ENCODE results near the gene CNTROB.

CNTROB gene

DNA sequence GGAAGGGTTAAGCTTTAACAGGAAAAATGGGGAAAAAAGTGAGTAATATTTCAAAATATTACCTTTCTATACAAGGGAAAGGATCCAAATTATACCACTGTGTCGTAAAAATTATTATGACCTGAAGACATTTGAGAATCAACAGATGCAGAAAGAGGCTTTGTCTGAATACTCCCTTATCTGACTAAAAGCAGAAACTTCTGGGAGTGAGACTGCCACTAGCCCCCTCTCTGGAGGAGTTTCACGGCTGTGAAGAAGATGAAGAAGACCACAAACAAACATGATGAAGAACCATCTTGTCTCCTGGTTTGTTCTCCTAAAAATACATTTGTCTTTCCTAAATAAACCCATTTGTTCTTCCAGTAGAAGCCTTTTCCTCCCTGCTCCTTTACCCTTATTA lies 29.4 kb downstream of the CNTROB start:
- no peak for DNase-seq (ENCODE audit: low spot score)
- TF ChIP-seq, protein P1, sequence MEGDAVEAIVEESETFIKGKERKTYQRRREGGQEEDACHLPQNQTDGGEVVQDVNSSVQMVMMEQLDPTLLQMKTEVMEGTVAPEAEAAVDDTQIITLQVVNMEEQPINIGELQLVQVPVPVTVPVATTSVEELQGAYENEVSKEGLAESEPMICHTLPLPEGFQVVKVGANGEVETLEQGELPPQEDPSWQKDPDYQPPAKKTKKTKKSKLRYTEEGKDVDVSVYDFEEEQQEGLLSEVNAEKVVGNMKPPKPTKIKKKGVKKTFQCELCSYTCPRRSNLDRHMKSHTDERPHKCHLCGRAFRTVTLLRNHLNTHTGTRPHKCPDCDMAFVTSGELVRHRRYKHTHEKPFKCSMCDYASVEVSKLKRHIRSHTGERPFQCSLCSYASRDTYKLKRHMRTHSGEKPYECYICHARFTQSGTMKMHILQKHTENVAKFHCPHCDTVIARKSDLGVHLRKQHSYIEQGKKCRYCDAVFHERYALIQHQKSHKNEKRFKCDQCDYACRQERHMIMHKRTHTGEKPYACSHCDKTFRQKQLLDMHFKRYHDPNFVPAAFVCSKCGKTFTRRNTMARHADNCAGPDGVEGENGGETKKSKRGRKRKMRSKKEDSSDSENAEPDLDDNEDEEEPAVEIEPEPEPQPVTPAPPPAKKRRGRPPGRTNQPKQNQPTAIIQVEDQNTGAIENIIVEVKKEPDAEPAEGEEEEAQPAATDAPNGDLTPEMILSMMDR (IDR thresholded peaks at IDR 0.05; ENCODE audit: extremely low read depth, missing control alignments), result no peak

DNA sequence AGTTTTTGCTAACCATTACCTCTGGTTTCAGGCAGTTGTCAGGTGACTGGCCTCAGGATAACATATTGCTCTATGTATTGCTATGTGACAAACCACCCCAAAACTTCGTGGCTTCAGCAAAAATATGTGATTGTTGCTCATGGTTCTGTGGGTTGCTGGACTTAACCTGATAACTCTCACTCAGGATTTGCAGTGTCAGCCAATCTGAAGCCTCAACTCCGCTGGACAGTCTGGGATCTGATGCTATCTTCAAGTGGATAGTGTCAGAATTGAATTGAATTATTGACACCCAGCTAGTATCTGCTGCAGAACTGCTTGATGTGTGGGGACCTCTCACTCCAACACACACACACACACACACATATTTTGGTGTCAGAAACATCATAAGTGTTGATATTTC lies 35.7 kb downstream of the CNTROB start:
- no peak for DNase-seq (ENCODE audit: low spot score)

DNA sequence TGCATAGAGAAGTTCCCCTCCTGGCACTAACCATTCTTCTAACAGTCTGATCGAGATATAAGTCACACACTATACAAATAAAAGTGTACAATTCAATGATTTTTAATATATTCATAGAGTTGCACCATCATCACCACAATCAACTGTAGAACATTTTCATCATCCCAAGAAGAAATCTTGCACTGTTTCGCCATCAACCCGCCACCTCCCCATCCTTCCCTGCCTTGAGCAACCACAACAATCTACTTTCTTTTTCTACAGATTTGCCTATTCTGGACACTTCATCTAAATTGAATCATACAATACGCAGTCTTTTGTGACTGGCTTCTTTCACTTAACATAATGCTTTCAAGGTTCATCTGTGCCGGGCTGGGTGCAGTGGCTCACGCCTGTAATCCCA lies 37.4 kb downstream of the CNTROB start:
- DNase-seq (ENCODE audit: low spot score), result no peak
- TF ChIP-seq, protein P1 (IDR thresholded peaks at IDR 0.05; ENCODE audit: extremely low read depth, missing control alignments), result no peak

More for the DNA sequence above, 35.7 kb downstream of the CNTROB start:
- TF ChIP-seq, protein P1 (IDR thresholded peaks at IDR 0.05; ENCODE audit: extremely low read depth, missing control alignments), result no peak

DNA sequence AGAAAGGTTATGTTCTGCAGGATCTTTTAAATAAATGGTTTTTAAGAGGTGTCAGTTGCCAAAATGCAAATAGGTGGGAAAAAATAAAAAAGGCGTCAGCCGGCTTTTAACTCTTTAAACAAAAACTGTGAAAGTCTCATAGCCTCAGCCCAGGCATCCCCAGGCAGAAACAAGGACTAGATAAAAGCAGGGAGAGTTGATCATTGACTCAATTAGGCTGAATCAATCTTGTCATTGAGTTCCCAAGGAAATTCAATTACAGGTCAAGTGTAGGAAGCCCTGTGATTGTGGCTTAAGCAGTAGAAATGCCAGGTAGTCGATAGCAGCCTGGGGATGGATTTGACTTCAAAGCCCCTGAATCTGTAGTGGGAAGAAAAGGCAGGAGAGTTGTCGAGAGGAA lies 39.6 kb downstream of the CNTROB start:
- TF ChIP-seq, protein P1 (IDR thresholded peaks at IDR 0.05; ENCODE audit: extremely low read depth, missing control alignments), result no peak
- DNase-seq (ENCODE audit: low spot score), result no peak

DNA sequence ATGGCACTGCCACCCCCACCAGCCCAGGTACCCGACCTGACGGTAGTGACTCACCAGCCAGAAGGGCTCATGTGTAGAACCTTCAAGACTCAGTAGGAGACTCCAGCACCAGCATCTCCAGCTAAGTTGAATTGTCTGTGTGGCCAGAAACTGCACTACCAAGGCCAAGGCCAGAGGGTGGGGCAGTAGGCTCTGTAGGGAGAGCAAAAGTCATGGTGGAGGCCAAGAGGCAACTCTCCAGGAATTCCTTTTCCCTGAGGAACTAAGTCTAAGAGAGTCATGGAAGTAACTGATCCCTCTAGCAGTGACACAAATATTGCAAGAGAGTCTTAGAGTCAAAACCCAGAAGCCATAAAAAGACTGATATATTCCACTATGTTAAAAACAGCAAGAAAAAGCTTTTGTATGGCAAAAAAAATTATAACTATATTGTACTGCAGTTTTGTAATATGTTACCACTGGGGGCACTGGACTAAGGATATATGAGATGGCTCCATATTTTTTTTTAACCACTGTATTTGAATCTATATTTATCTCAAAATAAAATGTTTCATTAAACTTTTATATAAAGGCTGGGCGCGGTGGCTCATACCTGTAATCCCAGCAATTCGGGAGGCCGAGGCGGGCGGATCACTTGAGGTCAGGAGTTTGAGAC lies 40.3 kb downstream of the CNTROB start:
- DNase-seq (ENCODE audit: low spot score), result no peak
- TF ChIP-seq, protein P1 (IDR thresholded peaks at IDR 0.05; ENCODE audit: extremely low read depth, missing control alignments), result no peak

DNA sequence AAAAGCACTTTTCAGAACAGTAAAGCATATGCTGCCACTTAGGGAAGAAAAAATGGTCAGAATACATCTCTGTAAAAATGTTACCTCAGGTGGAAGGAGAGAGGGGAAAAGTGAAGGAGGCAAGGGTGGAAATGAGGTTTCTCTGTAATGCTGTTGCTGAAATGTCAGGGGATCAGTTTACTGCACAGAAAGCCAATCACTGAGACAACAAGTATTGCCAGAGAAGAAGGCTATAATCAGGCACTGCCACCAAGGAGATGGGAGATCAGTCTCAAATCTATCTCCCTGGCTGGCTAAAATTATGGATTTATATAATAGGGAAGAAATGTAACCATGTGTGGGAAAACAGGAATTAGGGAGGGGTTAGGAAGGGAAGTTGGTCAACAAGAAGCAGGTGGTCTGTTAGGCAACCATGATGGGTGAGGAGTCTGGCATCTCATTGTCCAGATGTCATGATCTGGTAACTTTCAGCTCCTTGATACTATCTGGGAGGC lies 42.7 kb downstream of the CNTROB start:
- DNase-seq (ENCODE audit: low spot score), result no peak
- TF ChIP-seq, protein P1 (IDR thresholded peaks at IDR 0.05; ENCODE audit: extremely low read depth, missing control alignments), result no peak

DNA sequence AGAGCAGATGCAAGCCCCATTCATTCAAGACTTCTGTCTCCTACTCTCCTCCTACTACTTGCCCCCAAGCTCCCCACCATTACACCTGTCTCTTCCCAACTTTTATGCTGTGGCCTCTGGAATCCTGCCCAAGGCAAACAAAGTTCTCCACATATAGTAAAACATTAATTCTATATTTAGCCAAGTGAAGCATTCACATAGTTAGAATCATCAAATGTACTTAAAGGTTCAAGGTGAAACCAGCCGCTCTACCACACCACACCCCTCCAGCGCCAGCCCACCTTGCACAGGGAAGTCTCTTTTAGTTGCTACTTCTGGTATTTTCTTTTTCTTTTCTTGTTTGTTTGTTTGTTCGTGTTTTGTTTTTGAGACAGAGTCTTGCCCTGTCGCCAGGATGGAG lies 45.0 kb downstream of the CNTROB start:
- no peak for DNase-seq (ENCODE audit: low spot score)
- TF ChIP-seq, protein P1 (IDR thresholded peaks at IDR 0.05; ENCODE audit: extremely low read depth, missing control alignments), result no peak
